H1 (cell line): Measurements from ENCODE around the gene DHFR2. TPM values are rescaled to one million over a fixed set of nuclear protein-coding genes. Genes with fewer than 3 reads are reported as not detected.

Source experiments
- CTCF ChIA-PET: fragments of 300-600 bp; sonication (Branson Sonifier 250); formaldehyde crosslinking; loops from one replicate; lab custom pipeline; 2021; ENCODE audit not compliant: partially characterized antibody; lab: Charles Lee
- POLR2A ChIA-PET: fragments of 300-600 bp; sonication (Branson Sonifier 250); formaldehyde crosslinking; loops from one replicate; lab custom pipeline; 2021; ENCODE audit warnings: inconsistent platforms; ENCODE audit not compliant: partially characterized antibody; lab: Charles Lee
- DNase-seq, 2 experiments: peaks; one replicate each; pipeline versions ENCODE4 v3.0.0 to v3.0.0-alpha.2; 2010 to 2022; ENCODE audit warnings: low spot score in 2 of 2, low read depth in 1 of 2, mixed read lengths in 1 of 2
- FAIRE-seq: peaks from 2 replicates; lab custom pipeline; 2011; peaks lifted over from hg19 to GRCh38; lab: Jason Lieb, UNC
- H2AFZ ChIP-seq: 2 replicates; pipeline ENCODE4 v1.8.1; 2012; ENCODE audit warnings: low read length, inconsistent platforms
- H2AK5ac ChIP-seq: 2 replicates; pipeline ENCODE4 v1.6.1; 2013; ENCODE audit warnings: low read depth, low read length
- H2BK120ac ChIP-seq: replicated peaks from 2 replicates; pipeline ENCODE3; 2013; ENCODE audit warnings: low read depth, low read length, inconsistent platforms
- H2BK12ac ChIP-seq: 2 replicates; pipeline ENCODE4 v1.6.1; 2013; ENCODE audit warnings: low read depth, low read length
- H2BK15ac ChIP-seq: 2 replicates; pipeline ENCODE4 v1.6.1; 2013; ENCODE audit warnings: low read length
- H2BK20ac ChIP-seq: 2 replicates; pipeline ENCODE4 v1.6.1; 2013; ENCODE audit warnings: low read length
- H2BK5ac ChIP-seq: 2 replicates; pipeline ENCODE4 v1.6.1; 2013; ENCODE audit warnings: low read depth, low read length
- H3K14ac ChIP-seq: 2 replicates; pipeline ENCODE4 v1.6.1; 2013; ENCODE audit warnings: inconsistent platforms; ENCODE audit not compliant: insufficient read length
- H3K18ac ChIP-seq: 2 replicates; pipeline ENCODE4 v1.6.1; 2013; ENCODE audit warnings: low read length; ENCODE audit errors: extremely low read depth
- H3K23ac ChIP-seq: 2 replicates; pipeline ENCODE4 v1.6.1; 2013; ENCODE audit warnings: inconsistent platforms; ENCODE audit not compliant: insufficient read length
- H3K23me2 ChIP-seq: 2 replicates; pipeline ENCODE4 v1.6.1; 2013; ENCODE audit warnings: low read depth, low read length
- H3K27ac ChIP-seq: 2 replicates; pipeline ENCODE4 v1.6.1; 2011; ENCODE audit warnings: low read depth, low read length, inconsistent platforms
- H3K27me3 ChIP-seq, 4 experiments: replicated peaks in 1 of 4; 1 replicate in 1 of 4; 2 replicates in 3 of 4; pipeline versions ENCODE4 v1.6.1 to v1.8.1; 2011 to 2013; ENCODE audit warnings: low read length in 3 of 4, mild to moderate bottlenecking in 3 of 4, inconsistent platforms in 2 of 4, mixed read lengths in 2 of 4, moderate library complexity in 1 of 4; ENCODE audit not compliant: control insufficient read depth in 3 of 4, insufficient read depth in 3 of 4; ENCODE audit errors: extremely low read depth in 1 of 4
- H3K36me3 ChIP-seq, 4 experiments: 2 replicates each; pipeline versions ENCODE4 v1.6.1 to v1.8.1; 2011 to 2013; ENCODE audit warnings: mild to moderate bottlenecking in 4 of 4, low read length in 3 of 4, moderate library complexity in 2 of 4, control low read depth in 1 of 4, inconsistent platforms in 1 of 4; ENCODE audit not compliant: insufficient read depth in 4 of 4, control insufficient read depth in 2 of 4
- H3K4ac ChIP-seq: replicated peaks from 2 replicates; pipeline ENCODE3; 2013; ENCODE audit warnings: low read length, low read depth, mixed read lengths, inconsistent platforms; ENCODE audit not compliant: insufficient read length
- H3K4me1 ChIP-seq, 4 experiments: replicated peaks in 1 of 4; 1 replicate in 1 of 4; 2 replicates in 3 of 4; pipeline versions ENCODE4 v1.6.1 to v1.8.1; 2011 to 2013; ENCODE audit warnings: low read length in 3 of 4, inconsistent platforms in 2 of 4, mixed read lengths in 1 of 4; ENCODE audit not compliant: insufficient read depth in 4 of 4, control insufficient read depth in 3 of 4
- H3K4me2 ChIP-seq, 2 experiments: 2 replicates each; pipeline versions ENCODE4 v1.6.1 to v1.8.1; 2011 to 2013; ENCODE audit warnings: low read depth in 2 of 2, low read length in 2 of 2, control low read depth in 1 of 2, inconsistent platforms in 1 of 2, mild to moderate bottlenecking in 1 of 2; ENCODE audit not compliant: insufficient read depth in 1 of 2
- H3K4me3 ChIP-seq, 4 experiments: fragments of 200-600, 300-600 bp in 1 of 4; sonication (generic), shearing (Covaris generic), sonication (Bioruptor Twin) in 1 of 4; 2 replicates each; pipeline versions ENCODE4 v1.5.1 to v1.8.1; 2011 to 2016; ENCODE audit warnings: low read length in 4 of 4, low read depth in 3 of 4, control low read depth in 2 of 4, inconsistent platforms in 2 of 4, mild to moderate bottlenecking in 2 of 4, mixed read lengths in 1 of 4, moderate library complexity in 1 of 4; ENCODE audit not compliant: insufficient read depth in 2 of 4; ENCODE audit errors: extremely low read depth in 1 of 4
- H3K56ac ChIP-seq: replicated peaks from 2 replicates; pipeline ENCODE3; 2013; ENCODE audit warnings: low read depth, mild to moderate bottlenecking, mixed read lengths, low read length, inconsistent platforms; ENCODE audit not compliant: insufficient read length
- H3K79me1 ChIP-seq: 2 replicates; pipeline ENCODE4 v1.6.1; 2013; ENCODE audit warnings: low read depth, low read length, control low read depth
- H3K79me2 ChIP-seq, 2 experiments: 2 replicates each; pipeline versions ENCODE4 v1.6.1 to v1.8.1; 2012 to 2013; ENCODE audit warnings: low read length in 2 of 2, mild to moderate bottlenecking in 2 of 2, inconsistent platforms in 1 of 2; ENCODE audit not compliant: insufficient read depth in 2 of 2, control insufficient read depth in 1 of 2
- H3K9ac ChIP-seq, 4 experiments: replicated peaks in 1 of 4; 1 replicate in 1 of 4; 2 replicates in 3 of 4; pipeline versions ENCODE4 v1.6.1 to v1.8.1; 2011 to 2013; ENCODE audit warnings: low read depth in 3 of 4, low read length in 3 of 4, control low read depth in 2 of 4, mild to moderate bottlenecking in 2 of 4, moderate library complexity in 2 of 4, inconsistent platforms in 1 of 4; ENCODE audit errors: extremely low read depth in 1 of 4
- H3K9me3 ChIP-seq, 2 experiments: 2 replicates each; pipeline versions ENCODE4 v1.6.1 to v1.8.1; 2012 to 2013; ENCODE audit warnings: mild to moderate bottlenecking in 2 of 2, moderate library complexity in 2 of 2, control low read depth in 1 of 2, inconsistent platforms in 1 of 2, low read depth in 1 of 2, low read length in 1 of 2, mixed read lengths in 1 of 2; ENCODE audit not compliant: insufficient read depth in 2 of 2
- H4K20me1 ChIP-seq, 2 experiments: replicated peaks in 1 of 2; 2 replicates each; pipeline versions ENCODE3 to v1.8.1; 2011 to 2013; ENCODE audit warnings: inconsistent platforms in 2 of 2, low read length in 2 of 2, mild to moderate bottlenecking in 1 of 2; ENCODE audit not compliant: insufficient read depth in 2 of 2, control insufficient read depth in 1 of 2
- H4K5ac ChIP-seq: 2 replicates; pipeline ENCODE4 v1.6.1; 2013; ENCODE audit warnings: low read length, low read depth, mixed read lengths, inconsistent platforms; ENCODE audit not compliant: insufficient read length
- H4K8ac ChIP-seq: 2 replicates; pipeline ENCODE4 v1.8.0; 2013; ENCODE audit warnings: mild to moderate bottlenecking, moderate library complexity, low read length, inconsistent platforms; ENCODE audit not compliant: insufficient read depth; ENCODE audit errors: extremely low read depth
- H4K91ac ChIP-seq: replicated peaks from 2 replicates; pipeline ENCODE3; 2013; ENCODE audit warnings: low read length, mixed read lengths, inconsistent platforms; ENCODE audit not compliant: insufficient read length
- ASH2L ChIP-seq: fragments of 200-600, 300-600 bp; sonication (generic); IDR thresholded peaks from one replicate; pipeline ENCODE4 v1.7.1; 2017; ENCODE audit warnings: low read length
- BRCA1 ChIP-seq: IDR thresholded peaks from 2 replicates; pipeline ENCODE4 v1.6.1; 2012; ENCODE audit warnings: low read depth, low read length, improper control_type of control experiment
- EP300 ChIP-seq, 2 experiments: IDR thresholded peaks; 1 replicate in 1 of 2; 2 replicates in 1 of 2; pipeline ENCODE4 v1.6.1; 2011 to 2012; ENCODE audit warnings: low read depth in 2 of 2, low read length in 2 of 2, mild to moderate bottlenecking in 2 of 2, borderline replicate concordance in 1 of 2, inconsistent platforms in 1 of 2, moderate library complexity in 1 of 2
- NRF1 ChIP-seq: IDR thresholded peaks from 2 replicates; pipeline ENCODE4 v1.6.1; 2011; ENCODE audit warnings: mild to moderate bottlenecking, low read depth, low read length, improper control_type of control experiment
- TAF1 ChIP-seq: IDR thresholded peaks from 2 replicates; pipeline ENCODE4 v1.6.1; 2011; ENCODE audit warnings: mild to moderate bottlenecking, low read depth, low read length
- TCF12 ChIP-seq: IDR thresholded peaks from 2 replicates; pipeline ENCODE4 v1.6.1; 2011; ENCODE audit warnings: low read depth, mild to moderate bottlenecking, low read length
- WGBS, 2 experiments: shearing (Covaris generic) in 1 of 2; methylation state at CpG; one replicate each; pipeline versions ENCODE4 v1.1.6 to v1.1.7; 2013 to 2015; ENCODE audit warnings: low lambda C conversion rate in 2 of 2, mixed read lengths in 2 of 2, inconsistent platforms in 1 of 2, low coverage in 1 of 2, missing lambda C conversion rate in 1 of 2; ENCODE audit not compliant: insufficient replicate concordance in 2 of 2, insufficient coverage in 1 of 2, insufficient read length in 1 of 2; ENCODE audit errors: extremely low coverage in 1 of 2, missing lambda C conversion rate in 1 of 2; 5-methylcytosine and 5-hydroxymethylcytosine counted together
- polyA plus RNA-seq, 7 experiments: library from polyadenylated mRNA; depleted of rRNA in 3 of 7; stranded (reverse) in 5 of 7; unstranded in 2 of 7; fragments of >200 nt in 5 of 7; fragments of 200-250 nt in 2 of 7; gene quantifications; 1 replicate in 5 of 7; 2 replicates in 1 of 7; 4 replicates in 1 of 7; pipeline versions ENCODE4 v1.2.1 to v1.2.3, GENCODE V29; 2011 to 2013; ENCODE audit warnings: missing spikeins in 2 of 7, mixed read lengths in 2 of 7
- total RNA-seq: library from RNA; stranded (reverse); fragmentation: NEBNext Ultra II Directional; extraction: Animal tissue kit (Norgen Biotek cat#: 25700); gene quantifications from 2 replicates; pipeline ENCODE4 v1.2.1, GENCODE V29; 2021
- TF ChIP-seq, protein P1 (sequence below): IDR thresholded peaks from 2 replicates; pipeline ENCODE4 v1.6.1; 2012; ENCODE audit warnings: inconsistent platforms
- TF ChIP-seq, protein P2 (sequence below), 3 experiments: IDR thresholded peaks; 1 replicate in 2 of 3; 2 replicates in 1 of 3; pipeline versions ENCODE4 v1.5.1 to v1.6.1; 2011; ENCODE audit warnings: low read length in 3 of 3, mild to moderate bottlenecking in 3 of 3, inconsistent platforms in 2 of 3, low read depth in 1 of 3, moderate library complexity in 1 of 3; ENCODE audit not compliant: insufficient read depth in 1 of 3; ENCODE audit errors: control extremely low read depth in 1 of 3
- TF ChIP-seq, protein P3 (sequence below): IDR thresholded peaks from 2 replicates; pipeline ENCODE4 v1.6.1; 2011; ENCODE audit warnings: low read depth, mild to moderate bottlenecking, low read length; ENCODE audit not compliant: insufficient read depth

DHFR2 gene
- total and polyA plus RNA-seq, 2 of the 8 experiments (the other 6 are each of a cell fraction or from before 2014, with no cell fraction given) = 0.59 to 2.6 TPM

DNA sequence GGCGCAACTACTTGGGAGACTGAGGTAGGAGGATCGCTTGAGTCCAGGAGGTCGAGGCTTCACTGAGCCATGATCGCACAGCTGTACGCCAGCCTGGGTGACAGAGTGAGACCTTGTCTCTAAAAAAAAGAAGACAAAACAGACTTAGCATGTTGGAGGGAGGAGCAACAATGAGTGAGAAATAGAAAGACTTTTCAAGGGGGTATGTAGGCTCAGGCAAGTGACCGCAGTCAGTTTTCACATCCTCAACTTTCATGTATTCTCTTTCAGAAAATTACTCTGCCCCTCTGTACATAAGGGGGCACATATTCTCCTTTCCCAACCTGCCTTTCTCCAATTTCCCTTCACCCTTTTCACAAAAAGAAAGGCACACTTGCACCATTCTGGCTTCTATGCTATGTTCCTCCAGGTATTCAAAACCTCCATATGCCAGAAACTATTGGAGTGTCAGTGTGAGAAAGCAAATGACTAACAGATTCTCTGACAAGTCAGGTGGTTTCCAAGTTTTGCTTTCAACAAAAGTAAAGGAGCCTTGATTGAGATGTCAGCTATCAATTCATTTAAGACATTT is 7.7 kb upstream of the DHFR2 start:
- Histone ChIP-seq H3K18ac (no peak overlapping the region), H2AFZ (no peak overlapping the region), H3K27ac (no peak overlapping the region), H4K91ac (no peak overlapping the region), H4K8ac (no peak overlapping the region), H3K23me2 (no peaks in the 10 kb centered on the region), H3K4me2 (no peak overlapping the region), H3K79me2 (no peaks in the 10 kb centered on the region), H2BK12ac (no peak overlapping the region), H3K27me3 (no peaks in the 10 kb centered on the region), H3K4ac (no peak overlapping the region), H2AK5ac (no peak overlapping the region), H3K36me3 (no peaks in the 10 kb centered on the region; a peak in 1 of 8 replicates), H3K4me1 (no peaks in the 10 kb centered on the region), H2BK15ac (no peak overlapping the region), H3K14ac (no peak overlapping the region), H3K79me1 (no peaks in the 10 kb centered on the region), H3K9me3 (peaks cover 0 to 2% of the 10 kb centered on the region in 2 experiments; a peak in 2 of 4 replicates), H3K56ac (no peak overlapping the region), H2BK120ac (no peak overlapping the region), H2BK20ac (no peak overlapping the region), H3K4me3 (no peak overlapping the region), H4K5ac (no peak overlapping the region), H3K23ac (no peak overlapping the region), H3K9ac (no peak overlapping the region), H2BK5ac (no peak overlapping the region), H4K20me1 (no peaks in the 10 kb centered on the region)
- FAIRE-seq (no peak), DNase-seq (no peak)
- ChIA-PET CTCF (interaction anchor here (0.6 to 3.0 kb wide), 7 partner anchors 8 to 174 kb away, joined by 3 to 15 read pairs (median 3); partner anchors contain the start of genes DHFR2 and NSUN3), POLR2A (no interaction called here)
- 97% methylated on average over 6 of the region's 6 CpGs; no CpG with 5 or more reads in 1 of the 2 experiments for WGBS, 2 experiments
- TF ChIP-seq TCF12 (no peak), TAF1 (no peak), ASH2L (no peak), NRF1 (no peak), EP300 (IDR thresholded peaks at IDR 0.05; ENCODE audit: borderline replicate concordance in 1 of 2, low read depth in 2 of 2, low read length in 2 of 2) (no peak), BRCA1 (no peak)
- TF ChIP-seq, protein P1, sequence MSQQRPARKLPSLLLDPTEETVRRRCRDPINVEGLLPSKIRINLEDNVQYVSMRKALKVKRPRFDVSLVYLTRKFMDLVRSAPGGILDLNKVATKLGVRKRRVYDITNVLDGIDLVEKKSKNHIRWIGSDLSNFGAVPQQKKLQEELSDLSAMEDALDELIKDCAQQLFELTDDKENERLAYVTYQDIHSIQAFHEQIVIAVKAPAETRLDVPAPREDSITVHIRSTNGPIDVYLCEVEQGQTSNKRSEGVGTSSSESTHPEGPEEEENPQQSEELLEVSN = no peak
- TF ChIP-seq, protein P2, sequence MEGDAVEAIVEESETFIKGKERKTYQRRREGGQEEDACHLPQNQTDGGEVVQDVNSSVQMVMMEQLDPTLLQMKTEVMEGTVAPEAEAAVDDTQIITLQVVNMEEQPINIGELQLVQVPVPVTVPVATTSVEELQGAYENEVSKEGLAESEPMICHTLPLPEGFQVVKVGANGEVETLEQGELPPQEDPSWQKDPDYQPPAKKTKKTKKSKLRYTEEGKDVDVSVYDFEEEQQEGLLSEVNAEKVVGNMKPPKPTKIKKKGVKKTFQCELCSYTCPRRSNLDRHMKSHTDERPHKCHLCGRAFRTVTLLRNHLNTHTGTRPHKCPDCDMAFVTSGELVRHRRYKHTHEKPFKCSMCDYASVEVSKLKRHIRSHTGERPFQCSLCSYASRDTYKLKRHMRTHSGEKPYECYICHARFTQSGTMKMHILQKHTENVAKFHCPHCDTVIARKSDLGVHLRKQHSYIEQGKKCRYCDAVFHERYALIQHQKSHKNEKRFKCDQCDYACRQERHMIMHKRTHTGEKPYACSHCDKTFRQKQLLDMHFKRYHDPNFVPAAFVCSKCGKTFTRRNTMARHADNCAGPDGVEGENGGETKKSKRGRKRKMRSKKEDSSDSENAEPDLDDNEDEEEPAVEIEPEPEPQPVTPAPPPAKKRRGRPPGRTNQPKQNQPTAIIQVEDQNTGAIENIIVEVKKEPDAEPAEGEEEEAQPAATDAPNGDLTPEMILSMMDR (IDR thresholded peaks at IDR 0.05; ENCODE audit: control extremely low read depth in 1 of 3, insufficient read depth in 1 of 3, low read depth in 1 of 3, low read length in 3 of 3) = no peak
- TF ChIP-seq, protein P3, sequence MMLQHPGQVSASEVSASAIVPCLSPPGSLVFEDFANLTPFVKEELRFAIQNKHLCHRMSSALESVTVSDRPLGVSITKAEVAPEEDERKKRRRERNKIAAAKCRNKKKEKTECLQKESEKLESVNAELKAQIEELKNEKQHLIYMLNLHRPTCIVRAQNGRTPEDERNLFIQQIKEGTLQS = no peak
